ENCODE data around the gene MARCHF9.

MARCHF9 gene

DNA sequence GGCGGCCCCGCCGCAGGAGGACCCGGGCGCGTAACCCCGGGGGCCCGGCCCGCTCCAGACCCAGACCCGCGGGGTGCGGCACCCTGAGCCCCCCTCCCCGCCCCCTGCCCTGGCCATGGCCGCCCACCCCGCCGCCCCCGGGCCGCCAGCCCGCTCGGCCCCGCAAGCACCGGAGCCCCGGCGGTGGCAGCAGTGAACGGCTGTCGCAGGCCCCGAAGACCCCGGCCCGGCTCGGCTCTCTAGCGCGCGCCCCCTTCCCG, 221 bp downstream of the MARCHF9 start:
- no peak for DNase-seq (ENCODE audit: low read depth)

DNA sequence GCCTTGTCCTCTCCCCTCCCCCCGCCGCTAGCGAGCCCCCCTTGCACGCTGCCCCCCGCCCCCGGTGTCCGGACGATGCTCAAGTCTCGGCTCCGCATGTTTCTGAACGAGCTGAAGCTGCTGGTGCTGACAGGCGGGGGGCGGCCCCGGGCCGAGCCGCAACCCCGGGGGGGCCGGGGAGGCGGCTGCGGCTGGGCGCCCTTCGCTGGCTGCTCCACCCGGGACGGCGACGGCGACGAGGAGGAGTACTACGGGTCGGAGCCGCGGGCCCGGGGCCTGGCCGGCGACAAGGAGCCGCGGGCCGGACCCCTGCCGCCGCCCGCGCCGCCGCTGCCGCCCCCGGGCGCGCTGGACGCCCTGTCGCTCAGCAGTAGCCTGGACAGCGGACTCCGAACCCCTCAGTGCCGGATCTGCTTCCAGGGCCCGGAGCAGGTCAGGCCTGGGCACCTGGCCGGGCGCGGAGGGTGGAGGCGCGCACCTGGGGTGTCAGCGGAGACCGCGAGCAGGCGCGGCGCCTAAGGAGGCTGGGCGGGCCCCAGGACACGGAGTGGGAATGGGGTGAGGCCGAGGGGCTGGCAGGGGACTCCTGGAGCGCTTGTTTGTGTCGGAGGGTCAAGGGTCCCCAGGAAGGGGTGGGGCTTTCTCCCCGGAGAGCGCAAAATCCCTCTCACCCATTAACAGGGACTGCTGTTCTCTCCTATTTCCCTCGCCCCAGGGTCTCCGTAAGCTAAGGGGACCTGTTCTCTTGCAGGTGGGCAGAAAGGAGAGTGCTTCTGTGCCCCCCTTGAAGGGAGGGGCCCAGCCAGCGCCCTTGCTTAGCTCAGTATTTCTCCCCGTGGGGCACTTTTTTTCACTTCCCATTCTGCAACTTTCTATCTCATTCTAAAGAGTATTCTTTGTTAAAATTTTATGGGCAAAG, 810 bp downstream of the MARCHF9 start:
- DNase-seq (ENCODE audit: low read depth), result no peak

DNA sequence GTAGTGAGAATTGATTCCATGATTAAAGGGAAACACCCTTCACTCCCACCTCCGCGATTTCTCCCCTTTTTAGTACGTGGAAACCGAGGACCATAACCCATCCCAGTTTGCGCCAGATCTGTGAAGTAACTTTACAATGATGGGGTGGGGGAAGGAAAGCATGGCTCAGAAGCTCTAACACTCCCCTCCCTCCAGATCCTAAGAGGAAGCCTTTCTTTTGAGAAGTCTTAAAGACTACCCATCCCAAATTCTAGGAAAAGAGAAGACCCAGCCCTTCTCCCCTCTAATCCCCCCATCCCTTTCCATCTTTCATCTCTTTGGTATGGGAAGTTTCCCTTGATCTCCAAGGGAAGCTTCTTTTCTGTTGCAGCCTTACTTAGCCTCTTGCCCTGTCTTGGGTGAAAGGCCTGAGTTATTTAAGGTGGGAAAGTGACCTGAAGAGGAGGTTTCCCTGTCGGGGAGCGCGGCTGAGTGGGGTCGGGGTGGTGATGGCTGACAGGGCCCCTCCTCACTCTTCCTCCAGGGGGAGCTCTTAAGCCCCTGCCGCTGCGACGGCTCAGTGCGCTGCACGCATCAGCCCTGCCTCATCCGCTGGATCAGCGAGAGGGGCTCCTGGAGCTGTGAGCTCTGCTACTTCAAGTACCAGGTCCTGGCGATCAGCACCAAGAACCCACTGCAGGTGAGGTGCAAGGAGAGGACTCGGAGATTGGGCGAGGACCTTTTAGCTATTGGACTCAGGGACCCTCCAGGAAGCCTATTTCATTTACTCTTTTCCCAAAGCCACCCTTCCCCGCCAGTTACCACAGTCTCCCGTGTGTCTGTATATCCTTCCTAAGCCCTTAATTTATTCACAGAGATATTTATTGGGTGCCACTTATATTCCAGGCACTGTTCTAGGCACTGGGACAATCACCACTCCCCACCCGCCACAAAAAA, 1.8 kb downstream of the MARCHF9 start:
- DNase-seq (ENCODE audit: low read depth), result no peak

DNA sequence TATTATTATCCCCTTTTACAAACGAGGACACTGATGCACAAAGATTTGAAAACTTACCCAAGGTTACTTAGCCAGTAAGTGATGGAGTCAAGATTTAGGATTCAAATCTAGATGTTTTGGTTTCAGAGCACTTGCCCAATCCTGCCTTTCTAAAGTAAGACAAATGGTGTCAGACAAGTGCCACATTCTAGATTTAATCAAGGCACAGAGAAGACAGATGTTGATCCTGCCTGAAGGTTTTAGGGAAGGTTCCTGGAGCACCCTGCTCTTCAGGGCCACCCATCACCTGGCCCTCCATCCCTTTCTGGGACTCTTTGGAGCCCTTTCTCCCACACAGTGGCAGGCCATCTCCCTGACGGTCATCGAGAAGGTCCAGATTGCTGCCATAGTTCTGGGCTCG, 2.9 kb downstream of the MARCHF9 start:
- DNase-seq (ENCODE audit: low read depth), result no peak

DNA sequence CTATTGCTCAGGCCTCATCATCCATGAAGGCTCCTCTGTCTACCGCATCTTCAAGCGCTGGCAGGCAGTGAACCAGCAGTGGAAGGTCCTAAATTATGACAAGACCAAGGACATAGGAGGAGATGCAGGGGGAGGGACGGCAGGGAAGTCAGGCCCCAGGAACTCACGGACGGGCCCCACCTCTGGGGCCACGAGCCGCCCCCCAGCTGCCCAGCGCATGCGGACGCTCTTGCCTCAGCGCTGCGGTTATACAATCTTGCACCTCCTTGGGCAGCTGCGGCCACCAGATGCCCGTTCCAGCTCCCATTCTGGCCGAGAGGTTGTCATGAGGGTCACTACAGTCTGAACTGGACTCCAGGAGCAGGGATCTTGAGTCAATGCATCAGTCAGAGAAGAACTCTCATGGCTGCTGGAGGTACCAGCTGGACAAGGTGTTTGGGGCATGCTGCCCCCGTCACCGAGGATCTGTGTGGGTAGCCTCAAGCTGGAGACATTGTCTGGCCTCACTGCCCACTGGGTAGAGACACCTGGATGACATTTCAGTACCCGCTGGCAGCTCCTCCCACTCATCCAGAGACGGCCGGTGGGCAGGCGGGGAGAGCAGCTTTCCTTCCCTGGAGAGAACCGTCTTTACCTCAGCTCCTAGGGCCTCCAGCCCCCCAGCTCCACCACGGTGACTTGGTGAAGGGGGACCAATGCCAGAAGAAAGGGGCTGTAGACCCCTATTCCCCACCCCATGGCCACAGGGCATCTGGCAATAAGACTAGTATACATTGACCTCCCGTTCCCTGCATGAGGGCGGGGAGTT, 3.9 kb downstream of the MARCHF9 start:
- no peak for DNase-seq (ENCODE audit: low read depth)

DNA sequence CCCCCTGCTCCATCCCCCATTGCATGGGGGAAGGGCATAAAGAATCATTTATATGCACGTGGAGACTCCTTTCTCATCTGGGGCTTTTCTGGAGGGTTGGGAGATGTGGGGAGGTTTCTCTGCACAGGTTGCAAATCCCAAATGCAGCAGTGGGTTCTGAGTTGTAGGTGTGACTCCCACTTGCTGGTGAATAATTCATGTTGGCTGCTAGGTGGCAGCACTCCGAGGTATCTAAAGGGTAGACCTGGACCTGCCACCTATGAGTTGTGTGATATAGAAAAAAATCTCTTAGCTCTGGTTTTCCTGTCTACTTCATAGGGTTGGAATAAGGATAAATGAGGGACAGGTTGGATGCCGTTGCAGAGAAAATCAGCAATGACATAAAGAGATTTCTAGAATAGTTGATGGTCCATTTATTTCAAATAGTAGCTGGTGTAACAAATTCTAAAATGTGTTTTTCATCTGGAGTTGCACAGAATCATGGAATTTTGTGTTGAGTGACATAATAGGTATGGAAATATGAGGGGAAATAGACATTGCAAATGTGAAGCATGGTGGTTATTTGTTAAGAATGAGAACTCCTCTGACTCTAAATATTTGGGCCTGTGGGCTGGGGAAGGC, 4.6 kb downstream of the MARCHF9 start:
- no peak for DNase-seq (ENCODE audit: low read depth)

DNA sequence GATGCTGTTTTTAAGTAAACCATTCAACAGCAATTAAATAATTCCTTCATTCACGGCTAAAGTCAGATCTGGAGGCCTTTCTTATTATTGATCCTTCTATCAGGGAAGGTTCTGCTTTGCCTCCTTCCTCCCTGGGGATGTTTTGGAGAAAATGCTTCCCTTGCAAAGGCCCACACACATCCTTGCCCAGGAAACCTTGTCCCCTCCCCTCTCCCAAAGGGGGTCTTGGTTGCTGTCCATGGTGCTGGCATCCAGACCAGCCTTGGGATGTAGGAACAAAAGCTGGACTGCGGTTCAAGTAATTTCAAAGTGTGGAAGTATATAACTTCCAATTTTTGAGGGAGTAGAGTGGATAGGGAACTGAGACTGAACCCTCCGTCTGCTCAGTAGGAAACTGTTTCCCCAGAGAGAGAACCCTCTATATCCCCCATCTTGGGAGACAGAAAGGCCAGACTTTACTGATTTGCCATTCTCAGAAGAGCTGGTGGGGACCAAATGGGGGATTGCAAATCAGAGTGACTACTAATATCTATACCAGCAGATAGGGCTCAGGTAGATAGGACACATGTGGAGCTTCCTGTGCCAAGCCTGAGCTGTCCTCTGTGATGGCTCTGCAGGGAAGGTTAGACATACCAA, 5.6 kb downstream of the MARCHF9 start:
- no peak for DNase-seq (ENCODE audit: low read depth)

DNA sequence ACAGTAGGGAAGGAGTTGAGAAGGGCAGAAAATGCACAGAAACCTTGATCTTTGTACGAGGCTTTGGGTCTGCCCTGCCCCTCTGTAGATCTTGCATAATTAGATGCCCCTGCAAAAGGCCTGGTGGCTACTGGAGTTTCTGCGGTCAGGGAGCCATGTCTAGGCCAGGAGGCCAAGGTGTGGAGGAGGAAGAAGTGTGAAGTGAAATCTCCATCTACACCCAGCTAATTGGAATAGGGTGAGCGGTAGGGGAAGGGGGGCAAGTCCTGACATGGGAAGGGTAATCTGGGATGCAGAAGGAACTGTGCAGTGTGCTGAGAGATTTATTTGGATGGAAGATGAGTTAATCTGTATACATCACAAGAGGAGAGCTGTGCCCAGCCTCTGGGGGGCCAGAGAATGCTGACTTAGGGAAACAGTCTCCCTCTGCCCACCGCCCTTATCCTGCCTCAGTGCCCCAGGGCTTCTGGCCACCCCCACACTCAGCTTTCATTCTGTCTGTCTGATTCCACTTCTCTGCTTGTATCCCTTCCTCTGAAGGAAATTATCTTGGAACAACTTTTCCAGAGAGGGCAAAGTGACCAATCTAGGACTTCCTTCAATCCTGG, 6.6 kb downstream of the MARCHF9 start:
- DNase-seq (ENCODE audit: low read depth), result no peak

DNA sequence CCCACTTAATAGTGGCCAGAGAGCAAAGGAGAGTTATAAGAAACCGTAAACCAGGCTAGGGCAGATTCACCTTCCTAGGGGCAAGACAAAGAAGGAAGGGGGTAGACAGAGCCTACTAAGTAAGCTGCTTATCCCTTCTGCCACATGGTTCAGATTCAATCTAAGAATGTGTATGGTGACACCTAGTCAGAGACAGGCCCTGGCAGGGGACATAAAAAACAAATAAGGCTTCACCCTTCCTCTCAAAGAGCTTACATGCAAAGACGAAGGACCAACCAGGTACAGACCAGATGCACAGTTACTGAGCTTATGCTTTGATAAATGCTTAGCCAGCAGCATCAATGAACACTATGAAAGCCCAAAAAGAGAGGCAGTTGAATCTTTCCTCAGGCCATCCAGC, 7.6 kb downstream of the MARCHF9 start:
- DNase-seq (ENCODE audit: low read depth), result no peak

DNA sequence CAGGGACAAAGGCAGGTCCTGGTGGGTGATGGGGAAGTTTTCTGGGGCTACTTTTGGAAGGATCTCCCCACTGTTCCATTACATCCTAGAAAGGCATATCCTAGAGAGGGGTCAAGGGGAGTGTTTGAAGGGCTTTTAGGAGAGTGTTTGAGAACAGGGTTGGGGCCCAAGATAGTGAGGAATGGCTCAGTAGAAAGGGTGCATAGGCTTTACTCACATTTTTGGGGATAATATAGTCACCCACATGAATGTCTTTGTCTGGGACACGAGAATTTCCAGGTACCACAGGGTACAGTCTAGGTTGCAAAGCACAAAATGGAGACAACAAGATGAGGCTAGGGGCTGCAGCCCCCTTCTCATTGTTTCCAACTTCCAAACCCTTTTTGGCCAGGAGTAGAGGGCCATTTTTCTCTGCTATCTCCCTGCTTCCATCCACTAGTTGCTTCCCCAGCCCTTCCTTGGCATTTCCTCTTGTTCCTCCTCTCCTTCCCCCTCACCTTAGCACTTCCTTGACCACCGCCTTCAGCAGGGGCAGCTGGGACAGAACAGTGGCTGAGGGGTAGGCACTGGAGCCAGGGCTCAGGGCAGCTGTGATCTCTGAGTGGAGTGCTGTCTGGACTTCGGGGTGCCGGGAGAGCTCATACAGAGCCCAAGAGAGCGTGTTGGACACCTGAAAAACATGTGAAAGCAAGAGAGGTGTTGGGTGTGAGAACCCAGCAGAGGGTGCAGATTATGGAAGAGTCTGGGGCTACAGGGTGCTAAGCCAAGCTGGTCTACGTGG, 9.2 kb downstream of the MARCHF9 start:
- no peak for DNase-seq (ENCODE audit: low read depth)

DNA sequence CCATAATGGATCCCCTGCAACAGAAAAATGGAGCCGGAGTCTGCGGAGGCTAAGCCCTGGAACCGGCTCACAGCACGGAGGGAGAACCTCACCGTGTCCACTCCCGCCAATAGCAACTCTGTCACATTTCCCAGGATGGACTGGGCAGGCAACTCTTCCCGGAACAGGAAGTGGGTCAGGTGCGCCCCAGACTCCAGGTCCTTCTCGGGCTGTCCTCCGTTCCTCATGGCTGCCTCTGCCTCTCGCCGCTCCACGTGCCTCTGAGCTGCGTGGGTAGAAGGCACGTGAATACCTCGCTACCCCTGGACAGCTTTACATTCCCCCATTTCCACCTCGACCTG, 9.7 kb downstream of the MARCHF9 start:
- DNase-seq (ENCODE audit: low read depth), result no peak

DNA sequence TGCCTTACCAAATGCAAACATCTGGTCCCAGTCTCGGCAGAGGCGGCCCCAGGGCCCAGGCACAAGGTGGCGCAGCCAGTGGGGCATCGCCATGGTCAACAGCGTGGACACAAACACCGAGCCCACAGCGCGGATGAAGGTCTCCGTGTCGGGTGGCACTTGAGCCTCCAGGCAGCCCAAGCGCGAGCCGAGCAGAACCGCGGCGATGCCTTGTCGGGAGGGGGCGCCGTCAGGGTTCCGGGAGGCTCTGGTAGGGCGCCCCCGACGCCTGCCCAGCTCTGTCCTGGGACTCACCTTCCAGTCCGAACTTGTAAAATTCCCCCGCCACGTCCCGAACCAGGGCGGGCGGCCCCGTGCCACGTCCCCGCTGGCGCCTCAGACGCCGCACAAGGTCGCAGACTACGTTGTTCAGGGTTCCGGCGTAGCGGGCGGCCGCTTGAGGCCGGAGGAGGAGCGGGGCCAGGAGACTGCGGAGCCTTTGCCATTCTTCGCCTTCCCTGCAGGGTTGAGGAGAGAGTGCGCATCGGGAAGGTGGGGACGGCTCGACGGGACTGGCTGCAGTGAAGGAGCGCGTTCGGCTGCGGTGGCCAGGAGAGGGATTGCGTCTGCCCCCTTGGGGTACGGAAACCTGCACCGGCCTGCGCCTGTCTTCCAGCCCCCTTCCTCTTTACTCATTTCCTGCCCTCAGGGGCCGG, 10.2 kb downstream of the MARCHF9 start:
- no peak for DNase-seq (ENCODE audit: low read depth)

DNA sequence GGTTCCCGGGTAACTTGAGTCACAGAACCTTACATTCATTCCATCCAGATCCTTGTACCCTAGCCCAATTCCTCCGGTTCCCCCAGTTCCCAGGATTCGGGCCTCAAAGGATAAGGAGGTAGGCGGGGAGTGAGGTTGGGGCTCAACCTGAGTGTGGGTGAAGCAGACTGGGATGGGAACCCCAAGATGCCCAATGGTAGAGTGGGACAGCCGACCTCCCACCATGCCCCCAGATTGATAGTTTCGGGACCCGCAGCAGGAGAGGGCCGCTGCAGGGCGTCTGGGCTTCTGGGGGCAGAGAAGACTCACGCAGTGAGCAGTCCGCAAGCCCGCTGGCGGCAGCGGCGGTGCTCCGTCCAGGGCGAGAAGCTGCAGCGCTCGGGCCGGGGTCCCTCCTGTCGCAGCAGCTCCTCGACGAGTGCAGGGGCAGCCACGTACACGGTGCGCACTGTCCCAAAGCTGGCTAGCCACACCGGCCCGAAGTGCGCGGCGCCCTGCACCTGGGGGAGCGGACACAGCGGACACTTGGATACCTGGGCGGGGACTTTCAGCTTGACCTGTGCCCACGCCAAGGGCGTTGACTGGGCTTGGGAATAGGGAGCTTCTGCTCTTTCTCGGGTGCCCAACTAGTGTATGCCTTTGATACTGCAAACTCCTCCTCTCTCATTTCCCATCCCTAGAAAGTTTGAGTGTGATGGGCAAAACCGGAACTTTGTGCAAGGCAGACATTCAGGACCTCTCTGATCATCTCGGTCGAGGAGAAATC, 11.0 kb downstream of the MARCHF9 start:
- DNase-seq (ENCODE audit: low read depth), result no peak

DNA sequence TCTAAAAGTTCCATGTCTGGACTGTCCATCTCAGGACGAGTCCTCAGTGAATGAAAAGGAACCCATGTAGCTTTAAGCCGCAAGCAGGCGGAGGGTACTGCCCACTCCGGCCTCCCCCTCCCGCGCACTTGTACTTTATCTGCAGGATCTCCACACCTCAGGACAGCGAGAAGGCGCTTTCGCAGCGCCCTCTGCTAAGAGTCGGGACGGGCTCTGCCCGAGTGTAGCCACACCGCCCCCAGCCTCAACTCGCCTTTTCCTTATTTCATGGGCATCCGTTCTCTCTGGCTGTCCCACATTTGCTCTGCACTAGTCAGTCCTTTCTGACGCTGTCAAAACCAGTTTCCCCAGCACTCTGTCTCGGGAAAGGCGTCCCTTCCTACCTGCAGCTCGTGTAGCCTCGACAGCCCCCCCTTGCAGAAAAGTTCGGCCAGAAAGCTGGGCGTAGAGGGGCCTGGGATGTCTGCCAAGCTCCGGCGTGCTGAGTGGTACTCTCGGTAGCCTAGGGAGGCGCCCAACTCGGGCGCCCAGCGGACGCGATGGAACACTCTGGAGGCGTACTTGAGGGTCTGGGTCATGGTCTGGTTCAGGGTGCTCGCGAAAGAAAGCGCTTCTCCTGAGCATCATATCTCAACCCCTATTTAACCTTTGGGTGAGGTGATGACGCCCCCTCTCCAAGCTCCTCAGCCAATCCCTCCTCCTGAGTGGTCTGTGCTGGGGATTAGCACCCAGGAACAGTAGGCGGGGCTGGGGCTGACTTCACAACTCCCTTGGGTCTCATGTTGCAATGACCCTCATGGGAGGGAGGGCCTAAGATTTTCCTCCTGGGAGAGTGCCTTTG, 11.8 kb downstream of the MARCHF9 start, which contains the start of gene CYP27B1:
CYP27B1 (minus strand) TSS at position 615 of the 841 bp plus-strand sequence; CDS start at position 578, 37 bp downstream.
- DNase-seq (ENCODE audit: low read depth), result no peak

DNA sequence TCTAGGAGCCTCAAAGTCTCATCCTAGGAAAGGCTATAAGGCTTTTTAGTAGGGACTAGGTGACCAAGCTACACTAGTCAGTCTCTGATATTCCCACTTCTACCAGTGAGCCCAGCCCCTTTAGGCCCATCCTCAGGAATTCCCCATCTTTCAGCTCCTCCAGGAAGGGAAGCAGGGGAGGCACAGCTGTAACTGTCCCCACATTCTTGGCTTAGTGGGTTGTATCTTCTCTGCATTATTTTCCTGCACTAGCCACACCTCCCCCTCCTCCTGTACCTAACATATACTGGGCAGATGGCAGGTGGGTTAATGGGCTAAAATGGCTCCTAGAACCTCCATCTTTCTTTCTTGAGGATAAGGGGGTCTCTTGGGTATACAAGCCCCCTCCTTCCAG, 12.4 kb downstream of the MARCHF9 start:
- no peak for DNase-seq (ENCODE audit: low read depth)

DNA sequence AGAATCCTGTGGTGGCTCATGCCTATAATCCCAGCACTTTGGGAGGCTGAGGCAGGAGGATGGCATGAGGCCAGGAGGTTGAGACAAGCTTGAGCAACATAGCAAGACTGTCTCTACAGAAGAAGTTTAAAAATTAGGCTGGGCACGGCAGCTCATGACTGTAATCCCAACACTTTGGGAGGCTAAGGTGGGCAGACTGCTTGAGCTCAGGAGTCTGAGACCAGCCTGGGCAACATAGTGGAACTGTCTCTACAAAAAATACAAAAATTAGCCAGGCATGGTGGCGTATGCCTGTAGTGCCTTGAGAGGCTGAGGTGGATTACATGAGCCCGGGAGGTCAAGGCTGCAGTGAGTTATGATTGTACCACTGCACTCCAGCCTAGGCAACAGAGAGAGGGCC, 13.0 kb downstream of the MARCHF9 start:
- DNase-seq (ENCODE audit: low read depth), result no peak

DNA sequence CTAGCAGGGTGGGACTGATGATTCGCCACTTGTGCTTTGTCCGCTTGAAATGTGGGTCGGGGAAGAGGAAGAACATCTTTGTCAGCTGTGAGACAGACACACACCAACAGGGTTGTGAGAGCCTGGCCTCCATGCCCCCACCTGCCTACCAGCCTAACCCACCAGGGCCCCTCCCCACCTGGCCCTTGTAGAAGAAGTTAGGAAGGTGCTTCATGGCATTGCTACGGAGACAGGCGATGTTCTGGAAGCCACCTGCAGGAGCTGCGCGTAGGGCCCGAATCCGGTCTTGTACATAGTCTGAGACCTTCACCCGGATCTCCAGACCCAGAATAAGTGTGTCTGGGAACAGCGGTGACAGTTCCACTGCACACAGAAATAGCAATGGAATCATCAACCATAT, 14.7 kb downstream of the MARCHF9 start:
- DNase-seq (ENCODE audit: low read depth), result no peak

DNA sequence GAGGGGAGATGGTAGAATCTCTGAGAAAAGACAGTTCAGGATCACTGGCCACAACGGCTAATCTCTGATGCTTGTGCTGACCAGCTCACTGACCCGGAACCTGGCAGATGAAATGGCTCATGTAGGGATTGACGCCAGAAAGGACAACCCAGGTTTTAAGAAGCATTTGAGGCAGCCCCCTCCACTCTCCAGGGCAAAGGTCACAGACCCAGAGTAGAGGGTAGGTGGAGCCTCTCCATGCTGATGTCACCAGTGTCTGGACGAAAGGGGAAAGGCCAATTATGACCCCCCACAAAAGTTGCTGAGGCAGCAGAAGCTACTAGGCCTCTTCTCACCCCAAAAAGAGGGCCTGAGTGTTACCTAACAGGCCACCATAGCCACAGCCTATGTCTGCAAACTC, 15.8 kb downstream of the MARCHF9 start:
- no peak for DNase-seq (ENCODE audit: low read depth)
